ENCODE results near the gene NALCN.

The NALCN gene

GRCh38 chr13:101190976-101191375 is 225.3 kb downstream of the NALCN start:
- POLR2A ChIA-PET = no interaction called here
- CTCF ChIA-PET = no interaction called here
- TF ChIP-seq BHLHE40 (IDR thresholded peaks at IDR 0.05; ENCODE audit: borderline replicate concordance) (no peak), ARNT (IDR thresholded peaks at IDR 0.05) (no peak), SP1 (IDR thresholded peaks at IDR 0.05) (no peak), CTBP1 (IDR thresholded peaks at IDR 0.05; ENCODE audit: borderline replicate concordance) (no peak), FOXM1 (IDR thresholded peaks at IDR 0.05; ENCODE audit: borderline replicate concordance) (no peak), L3MBTL2 (conservative IDR thresholded peaks at IDR 0.05) (no peak), HDGF (IDR thresholded peaks at IDR 0.05; ENCODE audit: borderline replicate concordance) (no peak), SUZ12 (IDR thresholded peaks at IDR 0.05) (no peak), FOXK2 (IDR thresholded peaks at IDR 0.05) (no peak), LEF1 (IDR thresholded peaks at IDR 0.05; ENCODE audit: borderline replicate concordance) (no peak), NFRKB (IDR thresholded peaks at IDR 0.05) (no peak), FOXA1 (IDR thresholded peaks at IDR 0.05) (no peak), PKNOX1 (IDR thresholded peaks at IDR 0.05) (no peak), TARDBP (IDR thresholded peaks at IDR 0.05) (no peak)
- no peak for DNase-seq (ENCODE audit: extremely low spot score)

GRCh38 chr13:101190337-101190736 is 226.0 kb downstream of the NALCN start:
- POLR2A ChIA-PET = no interaction called here
- DNase-seq (ENCODE audit: extremely low spot score) = no peak
- CTCF ChIA-PET = no interaction called here
- no peak for TF ChIP-seq ELF4 (IDR thresholded peaks at IDR 0.05)
- TF ChIP-seq FOXM1 (IDR thresholded peaks at IDR 0.05; ENCODE audit: borderline replicate concordance) = no peak
- no peak for TF ChIP-seq SUZ12 (IDR thresholded peaks at IDR 0.05)
- TF ChIP-seq CTBP1 (IDR thresholded peaks at IDR 0.05; ENCODE audit: borderline replicate concordance) = no peak
- TF ChIP-seq L3MBTL2 (conservative IDR thresholded peaks at IDR 0.05) = no peak

GRCh38 chr13:101185606-101186005 is 230.7 kb downstream of the NALCN start:
- POLR2A ChIA-PET = no interaction called here
- TF ChIP-seq NFRKB (IDR thresholded peaks at IDR 0.05) (no peak), FOXK2 (IDR thresholded peaks at IDR 0.05) (no peak), ZNF384 (IDR thresholded peaks at IDR 0.05) (no peak), ARNT (IDR thresholded peaks at IDR 0.05) (no peak), SP1 (IDR thresholded peaks at IDR 0.05) (no peak), SUZ12 (IDR thresholded peaks at IDR 0.05) (no peak), ELF4 (IDR thresholded peaks at IDR 0.05) (no peak), FOXM1 (IDR thresholded peaks at IDR 0.05; ENCODE audit: borderline replicate concordance) (no peak)
- CTCF ChIA-PET = interaction anchor here (0.7 kb wide), 1 partner anchor 30 kb away, joined by 3 read pairs; no protein-coding TSS in a partner anchor
- no peak for DNase-seq (ENCODE audit: extremely low spot score)

- no peak for DNase-seq (ENCODE audit: extremely low spot score)
- CTCF ChIA-PET = interaction anchor here (0.6 kb wide), 1 partner anchor 178 kb away, joined by 3 read pairs; no protein-coding TSS in a partner anchor
These were observed 235.1 kb downstream of the NALCN start for GRCh38 chr13:101181076-101181685.

DNA sequence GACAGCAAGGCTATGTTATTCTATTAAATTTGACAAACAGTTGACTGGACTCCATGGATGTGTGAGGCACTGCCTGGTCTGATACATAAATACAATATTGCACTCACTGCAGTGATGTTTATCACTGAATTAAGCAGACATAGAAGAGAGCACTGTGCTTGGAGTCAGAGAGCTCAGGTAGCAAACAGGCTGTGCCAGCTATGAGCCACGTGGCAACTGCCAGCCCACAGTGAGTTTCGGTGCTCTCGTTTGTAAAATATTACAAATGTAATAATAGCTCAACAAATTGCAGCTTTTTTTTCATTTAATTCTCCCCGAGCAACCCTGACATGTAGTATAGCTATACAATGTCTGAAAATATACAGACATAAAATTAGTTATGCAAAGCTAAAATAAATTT is 237.3 kb downstream of the NALCN start:
- DNase-seq (ENCODE audit: extremely low spot score) = no peak
- TF ChIP-seq NFRKB (IDR thresholded peaks at IDR 0.05) = no peak
- TF ChIP-seq SUZ12 (IDR thresholded peaks at IDR 0.05) = no peak
- no peak for TF ChIP-seq FOXA1 (IDR thresholded peaks at IDR 0.05)
- TF ChIP-seq SP1 (IDR thresholded peaks at IDR 0.05) = no peak
- TF ChIP-seq PKNOX1 (IDR thresholded peaks at IDR 0.05) = no peak
- no peak for TF ChIP-seq BHLHE40 (IDR thresholded peaks at IDR 0.05; ENCODE audit: borderline replicate concordance)
- TF ChIP-seq LEF1 (IDR thresholded peaks at IDR 0.05; ENCODE audit: borderline replicate concordance) = no peak
- no peak for TF ChIP-seq CTBP1 (IDR thresholded peaks at IDR 0.05; ENCODE audit: borderline replicate concordance)
- no peak for TF ChIP-seq HDGF (IDR thresholded peaks at IDR 0.05; ENCODE audit: borderline replicate concordance)
- no peak for TF ChIP-seq ARNT (IDR thresholded peaks at IDR 0.05)
- TF ChIP-seq L3MBTL2 (conservative IDR thresholded peaks at IDR 0.05) = no peak
- TF ChIP-seq FOXK2 (IDR thresholded peaks at IDR 0.05) = no peak
- TF ChIP-seq FOXM1 (IDR thresholded peaks at IDR 0.05; ENCODE audit: borderline replicate concordance) = no peak
- TF ChIP-seq ELF4 (IDR thresholded peaks at IDR 0.05) = no peak
- CTCF ChIA-PET = no interaction called here
- POLR2A ChIA-PET = no interaction called here

More at GRCh38 chr13:101181076-101181685, 235.1 kb downstream of the NALCN start:
- TF ChIP-seq SP1 (IDR thresholded peaks at IDR 0.05) = no peak
- TF ChIP-seq FOXA1 (IDR thresholded peaks at IDR 0.05) = no peak
- no peak for TF ChIP-seq ELF4 (IDR thresholded peaks at IDR 0.05)
- no peak for TF ChIP-seq SUZ12 (IDR thresholded peaks at IDR 0.05)
- no peak for TF ChIP-seq ARNT (IDR thresholded peaks at IDR 0.05)
- no peak for TF ChIP-seq HDGF (IDR thresholded peaks at IDR 0.05; ENCODE audit: borderline replicate concordance)
- TF ChIP-seq FOXK2 (IDR thresholded peaks at IDR 0.05) = no peak
- no peak for TF ChIP-seq CTBP1 (IDR thresholded peaks at IDR 0.05; ENCODE audit: borderline replicate concordance)
- no peak for TF ChIP-seq BHLHE40 (IDR thresholded peaks at IDR 0.05; ENCODE audit: borderline replicate concordance)
- TF ChIP-seq FOXM1 (IDR thresholded peaks at IDR 0.05; ENCODE audit: borderline replicate concordance) = no peak
- no peak for TF ChIP-seq LEF1 (IDR thresholded peaks at IDR 0.05; ENCODE audit: borderline replicate concordance)
- no peak for TF ChIP-seq L3MBTL2 (conservative IDR thresholded peaks at IDR 0.05)
- TF ChIP-seq TARDBP (IDR thresholded peaks at IDR 0.05) = no peak
- TF ChIP-seq PKNOX1 (IDR thresholded peaks at IDR 0.05) = no peak
- no peak for TF ChIP-seq NFRKB (IDR thresholded peaks at IDR 0.05)
- no peak for TF ChIP-seq ZNF384 (IDR thresholded peaks at IDR 0.05)
- POLR2A ChIA-PET = no interaction called here

- CTCF ChIA-PET = no interaction called here
- POLR2A ChIA-PET = no interaction called here
These were observed 237.9 kb downstream of the NALCN start for GRCh38 chr13:101178406-101178805.

More at GRCh38 chr13:101178406-101178805, 237.9 kb downstream of the NALCN start:
- DNase-seq (ENCODE audit: extremely low spot score) = no peak
- TF ChIP-seq TARDBP (IDR thresholded peaks at IDR 0.05) (no peak), LEF1 (IDR thresholded peaks at IDR 0.05; ENCODE audit: borderline replicate concordance) (no peak), CTBP1 (IDR thresholded peaks at IDR 0.05; ENCODE audit: borderline replicate concordance) (no peak), ARNT (IDR thresholded peaks at IDR 0.05) (no peak), SUZ12 (IDR thresholded peaks at IDR 0.05) (no peak), NFRKB (IDR thresholded peaks at IDR 0.05) (no peak)

Measured in HEK293T (cell line).